ENCODE data around the gene ACE. TPM values are rescaled to one million over a fixed set of nuclear protein-coding genes. Genes with fewer than 3 reads are reported as not detected.

The ACE gene
- total RNA-seq, 4 donors from 2014 or later = 1.7 to 6.3 (median 4.8) TPM

- intact Hi-C loops (cut with DNase I; ENCODE audit: low total_unique reads) (no loop called here), in situ Hi-C loops (cut with MboI; ENCODE audit: low sequenced_read_pairs in 4 of 4) (loop anchor here in 1 of 4 donors (25.0 kb wide), 1 partner anchor 830 kb away; no protein-coding TSS in a partner anchor)
- TF ChIP-seq POLR2A (IDR thresholded peaks at IDR 0.05) (no peak), CTCF (IDR thresholded peaks at IDR 0.05 in 4 of 5, conservative IDR thresholded peaks at IDR 0.05 in 1 of 5) (no peak)
- no peaks in the 10 kb centered on the region for H3K27me3 ChIP-seq
- no peak for ATAC-seq
- no peaks in the 10 kb centered on the region for H3K9me3 ChIP-seq
- H3K4me1 ChIP-seq = no peaks in the 10 kb centered on the region
- DNase-seq = no peak
- no peaks in the 10 kb centered on the region for H3K36me3 ChIP-seq
- no peak overlapping the region for H3K27ac ChIP-seq
- H3K4me3 ChIP-seq = no peak overlapping the region
Observed at GRCh38 chr17:63516910-63517824, 40.3 kb downstream of the ACE start.

- Histone ChIP-seq H3K27ac (no peak overlapping the region), H3K4me1 (no peaks in the 10 kb centered on the region), H3K4me3 (no peak overlapping the region), H3K27me3 (no peaks in the 10 kb centered on the region), H3K36me3 (no peaks in the 10 kb centered on the region), H3K9me3 (no peaks in the 10 kb centered on the region)
- intact Hi-C loops (cut with DNase I; ENCODE audit: low total_unique reads) = no loop called here
- in situ Hi-C loops (cut with MboI; ENCODE audit: low sequenced_read_pairs in 4 of 4) = loop anchor here in 1 of 4 donors (25.0 kb wide), 1 partner anchor 831 kb away; no protein-coding TSS in a partner anchor
- no peak for TF ChIP-seq CTCF (IDR thresholded peaks at IDR 0.05 in 4 of 5, conservative IDR thresholded peaks at IDR 0.05 in 1 of 5)
- TF ChIP-seq POLR2A (IDR thresholded peaks at IDR 0.05) = no peak
- ATAC-seq = no peak
- no peak for DNase-seq
Observed at GRCh38 chr17:63517825-63518534, 41.1 kb downstream of the ACE start.

GRCh38 chr17:63519116-63519881, 42.4 kb downstream of the ACE start:
- no peak overlapping the region for H3K4me3 ChIP-seq
- TF ChIP-seq POLR2A (IDR thresholded peaks at IDR 0.05) (no peak), CTCF (IDR thresholded peaks at IDR 0.05 in 4 of 5, conservative IDR thresholded peaks at IDR 0.05 in 1 of 5) (no peak)
- H3K27me3 ChIP-seq = peaks cover 0 to 4% (median 0%) of the 10 kb centered on the region in 3 donors
- H3K9me3 ChIP-seq = no peaks in the 10 kb centered on the region
- H3K36me3 ChIP-seq = no peaks in the 10 kb centered on the region
- no peaks in the 10 kb centered on the region for H3K4me1 ChIP-seq
- ATAC-seq = no peak
- DNase-seq = no peak
- intact Hi-C loops (cut with DNase I; ENCODE audit: low total_unique reads) (no loop called here), in situ Hi-C loops (cut with MboI; ENCODE audit: low sequenced_read_pairs in 4 of 4) (loop anchor here in 1 of 4 donors (25.0 kb wide), 1 partner anchor 832 kb away; no protein-coding TSS in a partner anchor)
- H3K27ac ChIP-seq = no peak overlapping the region

- DNase-seq (no peak), ATAC-seq (no peak)
- no peaks in the 10 kb centered on the region for H3K4me1 ChIP-seq
- in situ Hi-C loops (cut with MboI; ENCODE audit: low sequenced_read_pairs in 4 of 4) = loop anchor here in 1 of 4 donors (25.0 kb wide), 1 partner anchor 833 kb away; no protein-coding TSS in a partner anchor
- no peak overlapping the region for H3K4me3 ChIP-seq
- intact Hi-C loops (cut with DNase I; ENCODE audit: low total_unique reads) = no loop called here
- TF ChIP-seq POLR2A (IDR thresholded peaks at IDR 0.05) (no peak), CTCF (IDR thresholded peaks at IDR 0.05 in 4 of 5, conservative IDR thresholded peaks at IDR 0.05 in 1 of 5) (no peak)
- H3K9me3 ChIP-seq = no peaks in the 10 kb centered on the region
- H3K36me3 ChIP-seq = no peaks in the 10 kb centered on the region
- no peak overlapping the region for H3K27ac ChIP-seq
- H3K27me3 ChIP-seq = peaks cover 0 to 7% (median 4%) of the 10 kb centered on the region in 3 donors
Observed at GRCh38 chr17:63519972-63520882, 43.4 kb downstream of the ACE start.

Measured in gastrocnemius medialis (tissue), 4 donors.